ENCODE results near the gene RABGEF1.
"Not testable (repeated sequence)": the region's sequence is repeated elsewhere in the genome, so short reads cannot be mapped to it uniquely, and the experiment has no call there.

The RABGEF1 gene

GRCh38 chr7:66817208-66817795 lies 76.8 kb downstream of the RABGEF1 start:
- not testable (repeated sequence) for DNase-seq

- not testable (repeated sequence) for DNase-seq
Measured at GRCh38 chr7:66817956-66818355, 77.4 kb downstream of the RABGEF1 start.

GRCh38 chr7:66824041-66824440 lies 83.5 kb downstream of the RABGEF1 start:
- DNase-seq, result no peak

GRCh38 chr7:66825538-66825937 lies 85.0 kb downstream of the RABGEF1 start:
- DNase-seq, result not testable (repeated sequence)

GRCh38 chr7:66826649-66827048 lies 86.1 kb downstream of the RABGEF1 start:
- no peak for DNase-seq

GRCh38 chr7:66830976-66831375 lies 90.4 kb downstream of the RABGEF1 start:
- not testable (repeated sequence) for DNase-seq

GRCh38 chr7:66832531-66833351 lies 92.2 kb downstream of the RABGEF1 start:
- DNase-seq, result no peak

- no peak for DNase-seq
Measured at GRCh38 chr7:66837007-66837406, 96.5 kb downstream of the RABGEF1 start.

GRCh38 chr7:66837661-66838060 lies 97.1 kb downstream of the RABGEF1 start:
- no peak for DNase-seq

- no peak for DNase-seq
Measured at GRCh38 chr7:66839814-66840213, 99.3 kb downstream of the RABGEF1 start.

- no peak for DNase-seq
Measured at GRCh38 chr7:66840316-66840715, 99.8 kb downstream of the RABGEF1 start.

GRCh38 chr7:66841898-66842297 lies 101.4 kb downstream of the RABGEF1 start:
- DNase-seq, result no peak

GRCh38 chr7:66843492-66843891 lies 103.0 kb downstream of the RABGEF1 start:
- not testable (repeated sequence) for DNase-seq

GRCh38 chr7:66844552-66845378 lies 104.2 kb downstream of the RABGEF1 start:
- peak; percentile 95 to 98 (median 96) for DNase-seq

- DNase-seq, result no peak
Measured at GRCh38 chr7:66845379-66846095, 105.0 kb downstream of the RABGEF1 start.

GRCh38 chr7:66846096-66846445 lies 105.5 kb downstream of the RABGEF1 start:
- not testable (repeated sequence) for DNase-seq

GRCh38 chr7:66847523-66847855 lies 107.0 kb downstream of the RABGEF1 start:
- DNase-seq, result not testable (repeated sequence)

GRCh38 chr7:66847879-66848790 lies 107.6 kb downstream of the RABGEF1 start:
- no peak for DNase-seq

- no peak for DNase-seq
Measured at GRCh38 chr7:66859339-66859738, 118.8 kb downstream of the RABGEF1 start.

GRCh38 chr7:66859794-66860645 lies 119.5 kb downstream of the RABGEF1 start:
- no peak for DNase-seq

- DNase-seq, result no peak
Measured at GRCh38 chr7:66860767-66861166, 120.2 kb downstream of the RABGEF1 start.
